Fibroblast of pulmonary artery (primary cell): ENCODE data around the gene CSRNP2.

Experiments
- DNase-seq: peaks from one replicate; pipeline ENCODE4 v3.0.0-alpha.2; 2010; ENCODE audit warnings: low read depth
- H3K4me3 ChIP-seq: replicated peaks from 2 replicates; pipeline ENCODE4 v1.5.1; 2011; ENCODE audit warnings: low read depth, mild to moderate bottlenecking, control low read depth, low read length, moderate library complexity
- TF ChIP-seq, protein P1 (sequence below): IDR thresholded peaks from 2 replicates; pipeline ENCODE4 v1.5.1; 2011; ENCODE audit warnings: mild to moderate bottlenecking, control low read depth, low read length, inconsistent platforms; ENCODE audit errors: missing control alignments

CSRNP2 gene

DNA sequence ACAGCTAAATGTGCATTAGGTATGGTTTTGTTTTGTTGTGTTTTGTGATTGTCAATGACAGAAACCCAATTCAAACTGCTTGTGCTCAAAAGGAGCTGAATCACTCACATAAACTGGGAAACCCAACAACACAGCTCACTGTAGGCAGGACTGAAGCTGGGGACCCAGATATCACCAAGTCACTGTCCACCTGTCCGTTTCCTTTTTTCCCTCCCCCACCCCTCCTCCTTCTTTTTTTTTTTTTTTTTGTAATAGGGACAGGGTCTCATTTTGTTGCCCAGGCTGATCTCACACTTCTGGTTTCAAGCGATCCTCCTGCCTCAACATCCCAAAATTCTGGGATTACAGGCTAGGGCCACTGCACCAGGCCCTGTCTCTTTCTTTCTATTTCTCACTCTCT is 50.3 kb downstream of the CSRNP2 start:
- TF ChIP-seq, protein P1, sequence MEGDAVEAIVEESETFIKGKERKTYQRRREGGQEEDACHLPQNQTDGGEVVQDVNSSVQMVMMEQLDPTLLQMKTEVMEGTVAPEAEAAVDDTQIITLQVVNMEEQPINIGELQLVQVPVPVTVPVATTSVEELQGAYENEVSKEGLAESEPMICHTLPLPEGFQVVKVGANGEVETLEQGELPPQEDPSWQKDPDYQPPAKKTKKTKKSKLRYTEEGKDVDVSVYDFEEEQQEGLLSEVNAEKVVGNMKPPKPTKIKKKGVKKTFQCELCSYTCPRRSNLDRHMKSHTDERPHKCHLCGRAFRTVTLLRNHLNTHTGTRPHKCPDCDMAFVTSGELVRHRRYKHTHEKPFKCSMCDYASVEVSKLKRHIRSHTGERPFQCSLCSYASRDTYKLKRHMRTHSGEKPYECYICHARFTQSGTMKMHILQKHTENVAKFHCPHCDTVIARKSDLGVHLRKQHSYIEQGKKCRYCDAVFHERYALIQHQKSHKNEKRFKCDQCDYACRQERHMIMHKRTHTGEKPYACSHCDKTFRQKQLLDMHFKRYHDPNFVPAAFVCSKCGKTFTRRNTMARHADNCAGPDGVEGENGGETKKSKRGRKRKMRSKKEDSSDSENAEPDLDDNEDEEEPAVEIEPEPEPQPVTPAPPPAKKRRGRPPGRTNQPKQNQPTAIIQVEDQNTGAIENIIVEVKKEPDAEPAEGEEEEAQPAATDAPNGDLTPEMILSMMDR, result no peak
- H3K4me3 ChIP-seq, result no peak overlapping the region
- DNase-seq, result no peak

DNA sequence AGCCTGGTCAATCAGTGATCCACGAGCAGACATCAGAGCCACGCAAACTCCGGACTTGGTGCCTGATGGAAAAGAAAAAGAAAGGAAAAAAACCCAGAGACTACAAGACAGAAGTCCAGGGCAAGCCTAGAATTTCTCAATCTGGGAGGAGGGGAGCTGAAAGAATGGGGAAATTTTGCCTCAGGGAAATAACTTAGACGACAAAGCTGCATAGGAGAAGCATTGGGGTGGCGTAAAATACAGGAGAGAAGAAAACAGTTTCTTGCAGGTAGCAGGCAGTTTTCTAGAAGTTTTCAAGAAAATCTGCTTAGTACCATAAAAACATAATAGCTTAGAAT is 54.6 kb downstream of the CSRNP2 start:
- no peak overlapping the region for H3K4me3 ChIP-seq
- TF ChIP-seq, protein P1, result no peak
- DNase-seq, result peak; percentile 25

DNA sequence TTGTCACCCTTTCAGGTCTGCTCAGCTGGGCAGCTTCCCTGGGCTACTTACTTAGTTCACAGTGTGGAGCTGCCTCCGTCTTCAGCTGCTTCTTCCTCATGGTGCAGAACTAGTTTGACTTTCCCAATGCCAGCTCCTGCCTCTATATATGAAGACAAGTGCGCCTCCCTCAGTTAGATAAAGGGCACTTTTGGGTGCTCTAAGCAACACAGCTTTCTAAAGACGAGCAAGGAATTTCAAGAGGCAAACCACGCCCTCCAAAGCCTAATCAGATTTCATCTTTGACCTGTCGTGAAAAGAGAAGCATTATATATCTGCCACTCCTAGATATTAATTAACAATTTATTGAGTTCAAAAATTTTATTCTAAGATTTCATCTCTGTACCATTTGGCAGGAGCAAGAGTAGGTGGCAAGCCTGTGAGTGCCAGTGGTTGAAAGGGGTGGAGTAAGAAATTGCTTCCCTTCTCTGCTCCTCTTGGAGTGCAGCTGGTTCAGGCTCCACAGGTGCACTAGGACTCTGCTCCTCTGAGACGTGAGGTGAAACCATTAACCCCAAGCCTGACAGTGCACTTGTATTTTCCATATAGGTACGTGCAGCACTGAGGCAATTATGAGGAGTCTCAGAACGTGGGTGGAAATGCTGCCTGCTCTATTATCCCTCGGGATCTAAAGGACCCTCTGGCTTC is 55.1 kb downstream of the CSRNP2 start:
- DNase-seq, result peak; percentile 58
- no peak overlapping the region for H3K4me3 ChIP-seq
- TF ChIP-seq, protein P1, result peak; percentile 31

DNA sequence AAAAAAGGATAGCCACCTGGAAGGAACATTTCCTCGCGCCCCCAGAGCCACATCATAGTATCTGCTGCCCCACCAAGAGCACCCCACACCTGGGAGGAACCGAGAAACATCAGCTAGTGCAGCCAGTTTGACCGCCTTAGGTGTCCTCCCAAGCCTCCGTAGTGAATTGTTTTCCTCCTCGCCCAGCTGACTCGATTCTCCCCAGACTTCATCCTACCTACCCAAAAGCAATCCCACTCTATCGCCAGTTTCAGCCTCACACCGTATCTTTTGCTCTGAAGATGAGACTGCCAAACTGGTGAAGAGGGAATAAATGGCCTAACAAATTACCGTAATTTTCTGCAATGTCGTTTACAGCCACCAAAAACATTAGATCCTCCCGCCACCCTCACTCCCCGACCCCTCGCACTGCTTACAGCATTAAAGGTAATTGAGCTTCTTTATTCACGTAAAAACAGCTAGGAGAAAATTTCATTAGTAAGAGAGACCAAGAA is 56.0 kb downstream of the CSRNP2 start:
- no peak for DNase-seq
- TF ChIP-seq, protein P1, result no peak

DNA sequence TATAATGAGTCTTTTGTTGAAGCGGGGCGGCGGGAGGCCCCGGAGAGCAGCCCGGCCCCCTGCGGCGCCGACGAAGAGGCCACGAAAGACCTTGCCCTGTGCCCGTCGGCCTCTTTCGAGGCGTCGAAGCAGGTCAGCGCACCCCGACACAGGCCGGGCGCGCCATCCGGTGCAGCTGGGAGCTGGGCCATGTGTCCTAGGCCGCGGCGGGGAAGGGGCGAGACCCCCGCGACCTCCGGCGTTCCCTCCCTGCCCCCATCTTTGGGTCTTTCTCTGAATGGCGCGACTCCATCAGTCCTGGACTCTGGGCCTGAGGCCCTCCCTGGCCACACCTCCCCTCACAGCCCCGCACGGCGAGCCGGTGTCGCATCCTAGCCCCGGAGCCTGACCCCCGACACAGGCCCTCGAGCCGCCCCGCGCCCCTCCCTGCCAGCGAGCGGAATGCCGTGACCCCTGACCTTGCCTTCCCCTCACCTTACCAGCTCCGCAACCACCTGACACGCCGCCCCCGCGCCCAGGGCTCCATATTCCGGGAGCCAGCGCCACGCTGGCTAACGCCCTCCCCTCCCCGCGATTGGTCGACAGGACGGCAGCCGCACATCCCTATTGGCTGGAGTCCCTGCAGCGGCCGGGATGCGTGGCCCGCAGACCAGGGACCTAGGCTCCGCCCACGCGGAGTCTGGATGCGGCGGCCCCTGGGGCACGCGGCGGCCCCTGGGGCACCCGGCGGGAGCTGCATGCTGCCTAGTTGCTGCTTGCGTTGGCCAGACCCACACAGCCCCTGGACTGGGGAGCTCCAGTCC is 57.4 kb downstream of the CSRNP2 start, which contains the start of gene SLC11A2:
TSS of gene SLC11A2 (minus strand) at position 549 of the 803 bp plus-strand sequence. CDS start 15,656 bp downstream, outside the sequence.
- TF ChIP-seq, protein P1, result no peak
- DNase-seq, result peak; percentile 93
- peak within 1 kb of the TSS; percentile 82 for H3K4me3 ChIP-seq

More for the DNA sequence above, 56.0 kb downstream of the CSRNP2 start:
- no peak overlapping the region for H3K4me3 ChIP-seq

DNA sequence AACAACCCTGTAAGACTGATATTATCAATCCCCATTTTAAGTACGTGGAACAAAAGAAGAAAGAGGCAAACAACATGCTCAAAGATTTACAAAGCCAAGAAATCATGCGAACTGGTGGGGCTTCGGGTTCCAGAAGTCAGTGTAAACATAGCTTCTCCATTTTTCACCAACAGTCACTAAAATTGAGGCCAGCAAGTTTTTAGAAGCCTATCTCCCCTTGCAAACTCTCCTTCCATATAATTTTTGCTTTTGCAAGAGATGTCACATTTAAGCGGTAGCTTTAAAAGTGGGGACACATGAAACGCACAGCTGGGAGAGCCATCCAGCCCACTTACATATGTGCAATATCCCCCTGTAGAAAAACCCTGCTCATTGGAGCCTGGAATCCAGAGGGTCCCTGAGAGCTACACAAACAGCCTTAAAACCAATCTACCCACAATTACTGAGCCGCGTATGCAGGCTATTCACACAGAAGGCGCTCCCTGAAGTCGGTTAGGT is 58.0 kb downstream of the CSRNP2 start:
- H3K4me3 ChIP-seq, result peak overlapping the region; percentile 82
- TF ChIP-seq, protein P1, result no peak
- peak; percentile 31 for DNase-seq
